ENCODE results near the gene RNF11.

Gene RNF11

GRCh38 chr1:51317798-51318197, 81.7 kb downstream of the RNF11 start:
- DNase-seq: no peak

GRCh38 chr1:51320967-51321923, 85.2 kb downstream of the RNF11 start:
- DNase-seq: no peak

GRCh38 chr1:51321924-51322280, 85.8 kb downstream of the RNF11 start:
- DNase-seq: no peak

GRCh38 chr1:51322417-51323101, 86.5 kb downstream of the RNF11 start:
- no peak for DNase-seq

All from NCI-H526 (cell line).